A673 (cell line): ENCODE data around the gene GNG7. TPM values are rescaled to one million over a fixed set of nuclear protein-coding genes. Genes with fewer than 3 reads are reported as not detected.
"Not testable (repeated sequence)": the region's sequence is repeated elsewhere in the genome, so short reads cannot be mapped to it uniquely, and the experiment has no call there.

Source experiments
- BruUV-seq: library from RNA; stranded (reverse); fragments of 400-500 nt; replicated peaks from 2 replicates; lab custom pipeline; 2021; lab: Mats Ljungman, UMichigan
- CTCF ChIA-PET: fragments of 300-600 bp; sonication (Branson Sonifier 250); formaldehyde crosslinking; loops from one replicate; lab custom pipeline; 2022; ENCODE audit warnings: antibody characterized with exemption; lab: Charles Lee
- POLR2A ChIA-PET: fragments of 300-600 bp; sonication (Branson Sonifier 250); formaldehyde crosslinking; loops from one replicate; lab custom pipeline; 2022; ENCODE audit warnings: antibody characterized with exemption; ENCODE audit not compliant: low non-redundant PET; lab: Charles Lee
- DNase-seq: peaks from one replicate; pipeline ENCODE4 v3.0.0-alpha.2; 2015; ENCODE audit warnings: low spot score
- H3K27ac ChIP-seq: fragments of 200-600 bp; sonication (generic); 2 replicates; pipeline ENCODE4 v1.5.1; 2016; ENCODE audit warnings: mixed run types, low read depth, mild to moderate bottlenecking, mixed read lengths, antibody characterized with exemption, low read length; ENCODE audit not compliant: poor library complexity, severe bottlenecking
- H3K27me3 ChIP-seq: fragments of 200-600 bp; sonication (generic); replicated peaks from 2 replicates; pipeline ENCODE4 v1.6.1; 2017; ENCODE audit warnings: mixed run types, low read depth, mild to moderate bottlenecking, mixed read lengths, antibody characterized with exemption, low read length; ENCODE audit not compliant: insufficient read depth, poor library complexity
- H3K36me3 ChIP-seq: fragments of 200-600 bp; sonication (generic); 2 replicates; pipeline ENCODE4 v1.6.1; 2016; ENCODE audit warnings: mixed run types, mild to moderate bottlenecking, mixed read lengths, antibody characterized with exemption, low read length; ENCODE audit not compliant: insufficient read depth, poor library complexity, severe bottlenecking
- H3K4me1 ChIP-seq: fragments of 200-600 bp; sonication (generic); 2 replicates; pipeline ENCODE4 v1.6.1; 2017; ENCODE audit warnings: mixed run types, mild to moderate bottlenecking, mixed read lengths, antibody characterized with exemption, low read length; ENCODE audit not compliant: insufficient read depth, poor library complexity, severe bottlenecking
- H3K4me3 ChIP-seq: fragments of 200-600 bp; sonication (generic); 2 replicates; pipeline ENCODE4 v1.5.1; 2016; ENCODE audit warnings: low read depth, mixed run types, mild to moderate bottlenecking, mixed read lengths, low read length; ENCODE audit not compliant: poor library complexity, severe bottlenecking
- H3K9me3 ChIP-seq: fragments of 200-600 bp; sonication (generic); 2 replicates; pipeline ENCODE4 v1.6.1; 2016; ENCODE audit warnings: mixed run types, low read depth, mild to moderate bottlenecking, mixed read lengths, antibody characterized with exemption, low read length; ENCODE audit not compliant: poor library complexity, severe bottlenecking
- CTCF ChIP-seq: fragments of 300-800, 200-600 bp; sonication (generic); conservative IDR thresholded peaks from 2 replicates; pipeline ENCODE4 v1.5.1; 2017; ENCODE audit warnings: low read depth, mild to moderate bottlenecking, antibody characterized with exemption, low read length, moderate library complexity, mixed read lengths
- EZH2 ChIP-seq: fragments of 200-600 bp; sonication (generic); IDR thresholded peaks from 2 replicates; pipeline ENCODE4 v1.6.1; 2017; ENCODE audit warnings: borderline replicate concordance, low read depth, mild to moderate bottlenecking, mixed read lengths, antibody characterized with exemption, low read length; ENCODE audit not compliant: poor library complexity, severe bottlenecking
- intact Hi-C: fragments of 100-400 bp; cut with micrococcal nuclease; formaldehyde crosslinking; loops from one replicate; pipeline ENCODE4 v1.10.0; 2022; ENCODE audit not compliant: unreplicated experiment
- total RNA-seq: library from RNA; stranded (reverse); gene quantifications from 2 replicates; pipeline ENCODE4 v1.2.3, GENCODE V29; 2021

GNG7 gene
- total RNA-seq, 1 experiment from 2014 or later = 0.30 TPM

DNA sequence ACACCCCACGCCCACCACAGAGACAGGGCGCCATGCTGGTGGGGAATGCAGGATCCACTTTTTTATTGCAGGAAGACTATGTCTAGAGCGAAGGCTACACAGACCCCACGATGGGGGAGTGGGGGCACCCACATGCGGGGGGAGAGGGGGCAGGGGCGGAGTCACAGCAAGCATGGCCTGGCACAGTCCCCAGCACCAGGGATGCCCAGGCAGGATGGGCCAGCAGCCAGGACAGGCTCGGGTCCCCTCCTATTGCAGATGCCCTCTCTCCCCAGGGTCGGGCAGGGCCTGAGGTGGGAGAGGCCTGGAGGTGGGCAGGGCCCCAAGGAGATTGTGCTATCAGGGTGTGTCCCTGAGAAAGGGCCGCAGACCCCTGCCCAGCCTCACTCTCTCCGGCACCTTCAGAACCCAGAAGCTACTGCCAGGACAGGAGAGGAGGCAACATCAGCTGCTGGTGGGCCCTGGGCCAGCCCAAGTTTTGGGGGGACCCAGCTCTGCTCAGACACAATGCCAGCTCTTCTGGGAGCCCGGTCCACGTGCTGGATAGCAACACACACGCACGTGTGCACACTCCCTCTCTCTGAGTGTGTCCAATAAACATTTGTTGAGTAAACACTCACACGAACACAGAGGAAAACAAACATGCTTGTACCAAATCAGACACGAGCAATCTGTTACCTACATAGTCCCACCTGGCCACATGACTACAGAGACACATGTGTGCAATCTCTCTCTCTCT, 12.2 kb upstream of the GNG7 start:
- TF ChIP-seq EZH2 = no peak
- no peak for TF ChIP-seq CTCF
- no TSS peak for BruUV-seq
- CTCF ChIA-PET = no interaction called here
- Histone ChIP-seq H3K4me1 (no peaks in the 10 kb centered on the region), H3K27ac (no peak overlapping the region), H3K4me3 (no peak overlapping the region), H3K36me3 (peaks cover 9% of the 10 kb centered on the region), H3K9me3 (peaks cover 7% of the 10 kb centered on the region), H3K27me3 (no peaks in the 10 kb centered on the region)
- POLR2A ChIA-PET = no interaction called here
- intact Hi-C loops = no loop called here
- DNase-seq = no peak

GRCh38 chr19:2714102-2714501, 11.6 kb upstream of the GNG7 start:
- CTCF ChIA-PET, intact Hi-C loops, H3K27ac ChIP-seq, H3K27me3 ChIP-seq, H3K36me3 ChIP-seq, POLR2A ChIA-PET, DNase-seq, H3K4me1 ChIP-seq, H3K4me3 ChIP-seq, H3K9me3 ChIP-seq, BruUV-seq: not testable (repeated sequence)

DNA sequence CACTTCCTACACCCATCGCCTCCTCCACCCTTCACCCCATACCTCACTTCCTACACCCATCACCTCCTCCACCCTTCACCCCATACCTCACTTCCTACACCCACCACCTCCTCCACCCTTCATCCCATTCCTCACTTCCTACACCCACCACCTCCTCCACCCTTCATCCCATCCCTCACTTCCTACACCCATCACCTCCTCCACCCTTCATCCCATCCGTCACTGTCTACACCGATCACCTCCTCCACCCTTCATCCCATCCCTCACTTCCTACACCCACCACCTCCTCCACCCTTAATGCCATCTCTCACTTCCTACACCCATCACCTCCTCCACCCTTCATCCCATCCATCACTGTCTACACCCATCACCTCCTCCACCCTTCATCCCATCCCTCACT, 10.7 kb upstream of the GNG7 start:
- H3K9me3 ChIP-seq, H3K27me3 ChIP-seq, CTCF ChIA-PET, H3K36me3 ChIP-seq, H3K4me3 ChIP-seq, H3K27ac ChIP-seq, BruUV-seq, H3K4me1 ChIP-seq, intact Hi-C loops, DNase-seq, POLR2A ChIA-PET: not testable (repeated sequence)

- Histone ChIP-seq H3K27me3 (no peaks in the 10 kb centered on the region), H3K27ac (no peak overlapping the region), H3K9me3 (peaks cover 7% of the 10 kb centered on the region), H3K4me3 (no peak overlapping the region), H3K36me3 (peaks cover 9% of the 10 kb centered on the region), H3K4me1 (no peaks in the 10 kb centered on the region)
- ChIA-PET POLR2A (no interaction called here), CTCF (interaction anchor here (0.6 kb wide), 2 partner anchors 13 to 79 kb away, joined by 3 read pairs; no protein-coding TSS in a partner anchor)
- intact Hi-C loops = no loop called here
- DNase-seq = no peak
- BruUV-seq = no TSS peak
- TF ChIP-seq CTCF (no peak), EZH2 (no peak)
These were observed 9.3 kb upstream of the GNG7 start for GRCh38 chr19:2711875-2712205.
